HG03108 (cell line): ENCODE data around the gene COMMD1.
"Not testable (repeated sequence)": the region's sequence is repeated elsewhere in the genome, so short reads cannot be mapped to it uniquely, and the experiment has no call there.

Source experiments
- ATAC-seq: cut with Tn5 transposase; IDR thresholded peaks from one replicate; pipeline ENCODE4 v1.9.1; 2021; ENCODE audit warnings: moderate library complexity; ENCODE audit not compliant: unreplicated experiment

The COMMD1 gene

GRCh38 chr2:62014102-62014501, 108.6 kb downstream of the COMMD1 start:
- ATAC-seq = no peak

- no peak for ATAC-seq
These were observed 111.5 kb downstream of the COMMD1 start for GRCh38 chr2:62016957-62017356.

GRCh38 chr2:62029910-62030309, 124.4 kb downstream of the COMMD1 start:
- ATAC-seq = no peak

GRCh38 chr2:62030902-62031301, 125.4 kb downstream of the COMMD1 start:
- ATAC-seq = no peak

GRCh38 chr2:62032096-62032495, 126.6 kb downstream of the COMMD1 start:
- no peak for ATAC-seq

GRCh38 chr2:62034715-62035114, 129.2 kb downstream of the COMMD1 start:
- no peak for ATAC-seq

GRCh38 chr2:62036229-62036628, 130.8 kb downstream of the COMMD1 start:
- no peak for ATAC-seq

- ATAC-seq = no peak
These were observed 131.3 kb downstream of the COMMD1 start for GRCh38 chr2:62036761-62037250.

GRCh38 chr2:62038975-62039771, 133.7 kb downstream of the COMMD1 start:
- peak; percentile 97 for ATAC-seq

GRCh38 chr2:62040926-62041325, 135.5 kb downstream of the COMMD1 start:
- ATAC-seq = no peak

- ATAC-seq = not testable (repeated sequence)
These were observed 136.4 kb downstream of the COMMD1 start for GRCh38 chr2:62041701-62042385.

- no peak for ATAC-seq
These were observed 136.9 kb downstream of the COMMD1 start for GRCh38 chr2:62042400-62042799.

GRCh38 chr2:62042944-62043343, 137.5 kb downstream of the COMMD1 start:
- ATAC-seq = no peak

- ATAC-seq = no peak
These were observed 139.6 kb downstream of the COMMD1 start for GRCh38 chr2:62045017-62045543.

- no peak for ATAC-seq
These were observed 140.7 kb downstream of the COMMD1 start for GRCh38 chr2:62046141-62046540.

- no peak for ATAC-seq
These were observed 145.1 kb downstream of the COMMD1 start for GRCh38 chr2:62050456-62051045.

GRCh38 chr2:62054029-62054791, 148.7 kb downstream of the COMMD1 start:
- ATAC-seq = no peak

- ATAC-seq = no peak
These were observed 149.5 kb downstream of the COMMD1 start for GRCh38 chr2:62054916-62055450.

GRCh38 chr2:62055724-62056336, 150.4 kb downstream of the COMMD1 start:
- no peak for ATAC-seq

- no peak for ATAC-seq
These were observed 150.9 kb downstream of the COMMD1 start for GRCh38 chr2:62056341-62056740.
